GM19043 (cell line): Measurements from ENCODE around the gene SARS1.
"Not testable (repeated sequence)": the region's sequence is repeated elsewhere in the genome, so short reads cannot be mapped to it uniquely, and the experiment has no call there.

Experiments
- ATAC-seq: cut with Tn5 transposase; IDR thresholded peaks from one replicate; pipeline ENCODE4 v1.9.1; 2021; ENCODE audit warnings: low read depth; ENCODE audit not compliant: unreplicated experiment

SARS1 gene

GRCh38 chr1:109272831-109273547 lies 59.3 kb downstream of the SARS1 start:
- ATAC-seq: no peak

DNA sequence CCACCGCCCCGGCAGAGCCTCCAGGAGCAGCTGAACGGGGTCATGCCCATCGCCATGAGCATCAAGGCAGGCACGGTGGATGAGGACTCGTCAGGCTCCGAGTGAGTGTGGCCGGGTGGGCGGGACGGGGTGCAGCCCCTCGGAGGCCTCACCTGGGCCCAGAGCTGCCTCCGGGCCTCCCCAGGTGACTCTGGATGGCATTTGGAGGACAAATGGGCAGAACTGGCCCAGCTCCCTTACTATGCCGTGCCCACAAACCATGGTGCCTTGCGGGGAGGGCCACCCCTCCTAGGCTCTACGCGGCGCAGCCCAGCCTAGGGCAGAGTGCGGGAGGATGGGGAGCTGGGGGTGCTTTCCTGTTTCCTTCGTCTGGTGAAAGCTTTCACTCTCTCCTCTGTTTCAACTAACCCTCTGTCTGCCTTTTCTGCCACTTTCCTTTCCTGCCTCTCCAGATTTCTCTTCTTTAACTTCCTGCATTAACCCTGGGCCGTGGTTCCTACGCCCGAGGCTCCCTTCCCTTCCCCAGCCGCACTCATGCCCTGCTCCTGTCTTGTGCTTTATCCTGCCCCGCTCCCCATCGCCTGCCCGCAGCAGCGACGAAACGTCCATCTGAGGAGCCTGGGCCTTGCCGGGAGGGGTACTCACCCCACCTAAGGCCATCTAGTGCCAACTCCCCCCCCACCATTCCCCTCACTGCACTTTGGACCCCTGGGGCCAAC lies 60.0 kb downstream of the SARS1 start:
- ATAC-seq: no peak

DNA sequence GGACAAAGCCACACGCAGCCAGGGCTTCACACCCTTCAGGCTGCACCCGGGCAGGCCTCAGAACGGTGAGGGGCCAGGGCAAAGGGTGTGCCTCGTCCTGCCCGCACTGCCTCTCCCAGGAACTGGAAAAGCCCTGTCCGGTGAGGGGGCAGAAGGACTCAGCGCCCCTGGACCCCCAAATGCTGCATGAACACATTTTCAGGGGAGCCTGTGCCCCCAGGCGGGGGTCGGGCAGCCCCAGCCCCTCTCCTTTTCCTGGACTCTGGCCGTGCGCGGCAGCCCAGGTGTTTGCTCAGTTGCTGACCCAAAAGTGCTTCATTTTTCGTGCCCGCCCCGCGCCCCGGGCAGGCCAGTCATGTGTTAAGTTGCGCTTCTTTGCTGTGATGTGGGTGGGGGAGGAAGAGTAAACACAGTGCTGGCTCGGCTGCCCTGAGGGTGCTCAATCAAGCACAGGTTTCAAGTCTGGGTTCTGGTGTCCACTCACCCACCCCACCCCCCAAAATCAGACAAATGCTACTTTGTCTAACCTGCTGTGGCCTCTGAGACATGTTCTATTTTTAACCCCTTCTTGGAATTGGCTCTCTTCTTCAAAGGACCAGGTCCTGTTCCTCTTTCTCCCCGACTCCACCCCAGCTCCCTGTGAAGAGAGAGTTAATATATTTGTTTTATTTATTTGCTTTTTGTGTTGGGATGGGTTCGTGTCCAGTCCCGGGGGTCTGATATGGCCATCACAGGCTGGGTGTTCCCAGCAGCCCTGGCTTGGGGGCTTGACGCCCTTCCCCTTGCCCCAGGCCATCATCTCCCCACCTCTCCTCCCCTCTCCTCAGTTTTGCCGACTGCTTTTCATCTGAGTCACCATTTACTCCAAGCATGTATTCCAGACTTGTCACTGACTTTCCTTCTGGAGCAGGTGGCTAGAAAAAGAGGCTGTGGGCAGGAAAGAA lies 61.1 kb downstream of the SARS1 start:
- ATAC-seq: no peak

GRCh38 chr1:109275706-109276345 lies 62.1 kb downstream of the SARS1 start:
- ATAC-seq: no peak

DNA sequence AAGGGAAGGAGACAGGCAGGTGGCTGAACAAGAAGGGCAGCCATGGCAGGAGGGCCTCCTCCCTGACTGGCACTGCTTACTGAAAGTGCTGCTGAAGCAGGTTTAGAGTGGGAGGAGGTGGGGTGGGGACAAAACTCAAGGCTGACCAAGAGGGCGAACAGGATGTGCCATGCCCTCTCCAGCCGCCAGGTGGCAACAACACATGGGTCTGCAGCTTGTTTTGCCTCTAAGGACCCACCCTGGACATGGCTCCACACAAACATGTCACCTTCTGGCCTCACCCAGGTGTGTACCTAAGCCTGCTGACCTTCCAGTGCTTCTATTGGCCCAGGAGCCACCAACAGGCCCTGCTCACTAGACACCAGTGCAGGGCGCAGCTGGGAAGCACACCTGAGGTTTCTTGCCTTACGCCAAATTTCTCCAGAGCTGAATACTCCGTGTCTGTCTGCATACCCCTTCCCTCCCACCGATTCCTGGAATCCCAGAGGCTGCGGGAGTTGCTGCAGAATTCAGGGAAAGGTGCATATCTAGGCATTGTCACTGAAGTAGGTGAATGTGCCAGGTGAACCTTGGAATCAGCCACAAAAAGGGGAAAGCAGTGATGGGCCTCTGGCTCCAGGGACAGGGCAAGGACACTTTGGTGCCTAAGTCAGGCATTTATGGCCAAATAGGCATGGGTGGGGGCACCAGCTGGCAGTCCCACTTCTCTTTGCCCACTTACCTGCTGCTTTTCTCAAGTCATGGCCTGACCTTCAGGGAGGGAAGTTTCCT lies 63.9 kb downstream of the SARS1 start:
- ATAC-seq: no peak

DNA sequence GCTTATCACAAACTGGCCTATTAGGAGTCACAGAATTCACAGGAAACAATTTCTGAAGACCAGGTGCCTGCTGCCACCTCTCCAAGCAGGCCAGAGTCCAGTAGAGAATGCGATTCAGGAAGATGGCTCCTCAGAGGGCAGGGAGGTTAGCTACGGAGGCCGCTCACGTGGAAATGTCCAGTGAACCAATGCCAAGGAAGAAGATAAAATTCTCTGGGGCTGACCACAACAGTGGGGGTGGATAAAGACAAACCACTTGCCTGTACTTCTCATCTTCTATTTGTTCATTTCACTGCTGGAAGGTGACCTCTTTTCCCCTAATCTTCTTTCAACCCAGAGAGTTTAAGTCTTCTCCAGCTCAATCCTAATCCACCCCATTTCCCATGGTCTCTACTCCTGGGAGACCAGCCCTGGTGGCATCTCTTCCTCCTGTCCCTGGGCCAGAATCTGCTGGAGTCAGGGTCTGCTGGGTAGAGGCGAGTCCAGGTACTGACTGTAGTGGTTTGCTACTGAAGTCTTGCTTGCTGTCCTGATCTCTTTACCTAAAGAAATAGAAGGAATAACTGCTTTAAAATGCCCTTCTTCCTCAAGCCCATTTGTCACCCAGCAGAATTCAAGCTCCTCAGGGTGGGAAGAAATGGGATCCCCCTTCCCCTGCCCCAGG lies 66.0 kb downstream of the SARS1 start:
- no peak for ATAC-seq

GRCh38 chr1:109280862-109281261 lies 67.1 kb downstream of the SARS1 start:
- no peak for ATAC-seq

DNA sequence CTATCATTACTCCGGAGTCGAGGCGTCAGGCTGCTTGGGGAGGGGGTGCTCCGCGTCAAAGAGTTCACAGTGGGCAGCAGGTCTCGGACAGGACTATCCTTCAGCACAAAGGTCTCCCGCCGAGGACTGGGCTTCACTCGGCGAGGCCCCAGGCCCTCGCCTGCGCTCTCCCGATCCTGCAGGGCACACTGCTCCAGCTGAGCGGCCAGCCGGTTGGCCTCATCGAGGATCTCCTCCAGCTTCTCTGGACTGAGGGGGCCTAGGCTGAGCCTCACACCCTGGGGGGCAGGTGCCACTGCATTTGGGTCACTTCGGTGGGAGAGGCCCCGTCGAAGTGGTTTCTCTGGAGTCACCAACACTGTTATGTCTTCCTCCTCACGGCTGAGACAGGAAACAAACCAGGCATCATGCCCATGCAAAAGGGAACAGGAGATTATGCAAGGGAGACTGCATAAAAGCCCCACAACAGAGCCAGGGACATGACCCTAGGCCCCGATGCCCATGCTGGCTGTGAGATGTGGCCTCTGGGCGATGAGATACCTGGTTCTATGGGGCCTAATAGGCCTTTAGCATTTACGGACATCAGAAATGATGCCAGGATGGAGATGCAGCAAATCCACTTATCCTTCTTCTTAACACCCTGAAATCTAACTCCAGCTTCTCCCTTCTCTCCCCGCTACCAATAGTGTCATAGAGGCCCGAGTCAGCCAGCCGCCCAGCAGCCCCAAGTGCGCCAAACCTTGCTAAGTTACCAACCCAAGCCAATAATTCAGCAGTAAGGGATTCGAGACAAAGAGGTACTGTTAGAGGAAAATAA lies 68.2 kb downstream of the SARS1 start:
- no peak for ATAC-seq

DNA sequence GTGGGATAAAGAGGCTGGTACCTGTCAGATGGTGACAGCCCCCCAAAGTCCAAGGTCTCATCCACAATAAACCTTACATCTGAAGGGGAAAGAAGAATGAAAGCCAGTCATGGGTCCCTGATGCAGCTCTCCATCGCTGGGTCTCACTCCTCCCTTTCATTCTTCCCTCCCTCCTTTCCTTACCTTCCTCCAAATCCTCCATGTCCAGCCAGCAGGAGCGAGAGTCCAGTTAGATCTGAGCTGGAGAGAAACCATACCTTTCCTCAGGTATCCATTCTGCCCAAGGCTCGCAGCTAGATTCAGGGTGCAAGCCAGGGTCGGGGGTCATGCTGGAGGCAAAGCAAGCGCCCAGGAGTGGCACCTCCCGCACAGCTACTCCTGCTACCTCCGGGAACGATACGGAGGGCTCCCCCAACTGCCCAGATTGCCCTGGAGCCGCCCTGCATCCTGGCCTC lies 68.8 kb downstream of the SARS1 start:
- no peak for ATAC-seq

- ATAC-seq: peak; percentile 91
Measured at GRCh38 chr1:109282952-109283747, 69.4 kb downstream of the SARS1 start, which contains the start of gene PSRC1. PSRC1 (minus strand) TSS chr1:109283145.

DNA sequence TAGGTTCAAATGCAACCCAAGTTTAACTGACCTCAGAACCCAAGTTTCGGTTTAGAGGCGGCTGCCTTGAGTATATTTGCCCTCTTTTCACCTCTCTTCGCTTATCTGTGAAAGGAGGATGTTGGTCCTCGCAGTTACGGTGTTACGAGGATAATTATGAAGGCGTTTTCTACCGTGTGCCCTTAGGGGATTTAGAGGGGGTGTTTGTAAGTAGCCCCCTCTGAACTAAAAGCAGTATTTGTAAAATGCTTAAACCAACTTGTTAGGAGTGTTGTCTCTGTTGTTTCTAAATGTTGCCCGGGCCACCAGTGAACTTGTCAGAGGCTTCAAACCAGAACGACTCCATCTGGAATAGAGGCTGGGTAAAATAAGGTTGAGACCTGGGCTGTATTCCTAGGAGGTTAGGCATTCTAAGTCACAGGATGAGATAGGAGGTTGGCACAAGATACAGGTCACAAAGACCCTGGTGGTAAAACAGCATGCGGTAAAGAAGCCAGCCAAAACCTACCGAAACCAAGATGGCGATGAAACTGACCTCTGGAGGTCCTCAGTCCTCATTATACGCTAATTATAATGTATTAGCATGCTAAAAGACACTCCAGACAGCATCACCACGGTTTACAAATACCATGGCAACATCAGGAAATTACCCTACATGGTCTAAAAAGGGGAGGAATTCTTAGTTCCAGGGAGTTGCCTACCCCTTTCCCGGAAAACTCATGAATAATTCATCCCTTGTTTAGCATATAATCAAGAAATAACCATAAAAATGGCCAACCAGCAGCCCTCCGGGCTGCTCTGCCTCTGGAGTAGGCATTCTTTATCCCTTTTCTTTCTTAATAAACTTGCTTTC lies 70.3 kb downstream of the SARS1 start:
- no peak for ATAC-seq

- not testable (repeated sequence) for ATAC-seq
Measured at GRCh38 chr1:109286762-109287161, 73.0 kb downstream of the SARS1 start.
